GM12891 (cell line): Measurements from ENCODE around the gene TEX51.

Source experiments
- DNase-seq: peaks from one replicate; pipeline ENCODE4 v3.0.0; 2011; ENCODE audit warnings: low spot score; ENCODE audit not compliant: insufficient read length
- FAIRE-seq: peaks from 2 replicates; lab custom pipeline; 2011; peaks lifted over from hg19 to GRCh38; lab: Jason Lieb, UNC
- PAX5 ChIP-seq: IDR thresholded peaks from 2 replicates; pipeline ENCODE4 v1.6.1; 2011; ENCODE audit warnings: low read length, moderate library complexity, mild to moderate bottlenecking; ENCODE audit not compliant: insufficient read depth, severe bottlenecking
- POLR2A ChIP-seq: IDR thresholded peaks from 2 replicates; pipeline ENCODE4 v1.6.1; 2011; ENCODE audit warnings: low read depth, low read length, control low read depth
- POLR2AphosphoS5 ChIP-seq: IDR thresholded peaks from 2 replicates; pipeline ENCODE4 v1.6.1; 2011; ENCODE audit warnings: low read depth, low read length, control low read depth
- POU2F2 ChIP-seq: IDR thresholded peaks from 2 replicates; pipeline ENCODE4 v1.6.1; 2011; ENCODE audit warnings: low read depth, mild to moderate bottlenecking, control low read depth, low read length, moderate library complexity
- SPI1 ChIP-seq: IDR thresholded peaks from 2 replicates; pipeline ENCODE4 v1.6.1; 2011; ENCODE audit warnings: low read depth, low read length, control low read depth
- TAF1 ChIP-seq: IDR thresholded peaks from 2 replicates; pipeline ENCODE4 v1.6.1; 2011; ENCODE audit warnings: low read depth, low read length, control low read depth

Gene TEX51

GRCh38 chr2:126900646-126901319 lies 2.1 kb downstream of the TEX51 start:
- no peak for TF ChIP-seq POLR2AphosphoS5
- no peak for TF ChIP-seq POLR2A
- no peak for TF ChIP-seq POU2F2
- TF ChIP-seq TAF1: no peak
- TF ChIP-seq PAX5: no peak
- TF ChIP-seq SPI1: no peak
- DNase-seq (no peak), FAIRE-seq (no peak)

- FAIRE-seq: no peak
- DNase-seq: no peak
- no peak for TF ChIP-seq SPI1
Measured at GRCh38 chr2:126901459-126901858, 2.8 kb downstream of the TEX51 start.

DNA sequence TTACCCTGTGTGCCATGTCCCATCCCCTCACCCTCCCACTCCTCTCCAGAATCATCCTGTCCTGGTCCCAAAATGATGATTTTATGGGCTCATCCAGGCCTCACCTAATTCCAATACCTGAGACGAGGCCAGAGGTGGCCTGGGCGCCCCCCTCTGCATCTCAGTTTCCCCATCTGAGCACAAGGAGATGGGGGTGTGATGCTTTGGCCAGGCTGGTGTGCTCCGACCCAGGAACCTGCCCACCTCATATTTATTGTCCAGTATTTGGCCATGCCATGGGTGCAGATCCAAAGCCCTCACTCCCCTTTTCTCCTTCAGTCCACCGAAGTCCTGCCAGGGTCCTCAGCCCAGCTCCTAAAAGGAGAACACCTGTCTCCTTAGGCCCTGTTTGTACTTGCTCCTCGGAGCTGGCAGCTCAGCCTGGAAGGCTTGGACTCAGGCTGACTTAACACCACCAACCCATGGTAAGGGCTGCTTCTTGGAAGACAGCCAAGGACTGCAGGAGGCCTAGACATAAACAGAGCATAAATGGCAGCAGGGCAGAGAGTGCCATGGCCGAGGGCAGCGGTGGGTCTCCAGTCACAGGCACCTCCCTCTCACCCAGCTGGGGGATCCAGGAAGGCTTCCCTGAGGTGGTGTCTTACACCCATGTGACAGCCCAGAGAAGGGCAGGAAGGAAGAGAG lies 3.6 kb downstream of the TEX51 start:
- no peak for FAIRE-seq
- no peak for DNase-seq
- TF ChIP-seq PAX5 (no peak), TAF1 (no peak), POLR2A (no peak), POU2F2 (no peak), POLR2AphosphoS5 (no peak)

- TF ChIP-seq TAF1: no peak
- TF ChIP-seq POU2F2: no peak
- no peak for TF ChIP-seq POLR2A
- no peak for TF ChIP-seq PAX5
- TF ChIP-seq POLR2AphosphoS5: no peak
- TF ChIP-seq SPI1: no peak
- no peak for FAIRE-seq
Measured at GRCh38 chr2:126902859-126903258, 4.2 kb downstream of the TEX51 start.

GRCh38 chr2:126905991-126906390 lies 7.3 kb downstream of the TEX51 start:
- TF ChIP-seq POLR2A (no peak), POLR2AphosphoS5 (no peak), POU2F2 (no peak)
- FAIRE-seq: no peak
- no peak for DNase-seq

More at GRCh38 chr2:126902859-126903258, 4.2 kb downstream of the TEX51 start:
- DNase-seq: no peak

- FAIRE-seq: no peak
- TF ChIP-seq TAF1 (no peak), SPI1 (no peak), POU2F2 (no peak), POLR2A (no peak), PAX5 (no peak), POLR2AphosphoS5 (no peak)
- no peak for DNase-seq
Measured at GRCh38 chr2:126906781-126907180, 8.1 kb downstream of the TEX51 start.

DNA sequence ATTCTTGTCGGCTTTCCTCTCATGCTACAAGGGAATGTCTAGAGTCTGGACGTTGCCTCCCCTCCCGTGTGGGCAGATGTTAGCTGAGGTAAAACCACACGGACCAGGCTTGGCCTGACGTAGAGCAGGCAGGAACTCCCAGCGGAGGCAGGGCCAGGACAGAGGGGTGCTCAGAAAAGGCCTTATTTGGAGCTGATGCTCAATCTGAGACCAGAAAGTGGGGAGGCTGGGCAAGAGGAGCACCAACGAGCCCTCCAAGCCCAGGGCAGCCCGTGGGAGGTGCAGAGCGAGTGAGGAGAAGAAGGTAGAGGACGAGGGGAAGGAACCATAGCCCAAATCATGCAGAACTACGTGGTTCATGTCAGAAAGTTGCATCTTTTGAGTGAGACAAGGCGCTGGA lies 9.0 kb downstream of the TEX51 start:
- FAIRE-seq (no peak), DNase-seq (no peak)
- TF ChIP-seq SPI1 (no peak), POU2F2 (no peak), POLR2A (no peak), POLR2AphosphoS5 (no peak), PAX5 (no peak), TAF1 (no peak)

GRCh38 chr2:126908721-126909177 lies 10.1 kb downstream of the TEX51 start:
- no peak for FAIRE-seq
- no peak for TF ChIP-seq POLR2AphosphoS5
- no peak for TF ChIP-seq POLR2A
- no peak for TF ChIP-seq TAF1
- no peak for TF ChIP-seq POU2F2
- no peak for TF ChIP-seq PAX5
- TF ChIP-seq SPI1: no peak

DNA sequence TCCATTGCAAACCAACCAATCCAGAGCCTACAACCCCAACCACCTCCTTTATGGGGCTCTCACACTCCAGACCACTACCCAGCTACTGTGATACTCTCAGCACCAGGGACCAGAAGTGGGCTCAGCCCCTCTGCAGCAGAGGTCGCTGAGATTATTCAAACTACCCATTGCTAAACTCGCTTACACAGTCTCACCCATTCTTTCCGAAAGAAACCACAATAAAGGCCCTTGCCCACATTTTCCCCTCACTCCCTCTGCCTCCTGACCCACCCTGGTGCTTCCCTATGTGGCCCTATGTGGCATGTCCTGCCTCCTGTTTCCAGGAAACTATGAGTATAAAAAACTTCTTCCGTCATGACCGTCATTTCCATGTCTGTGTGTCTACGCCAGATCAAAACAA lies 10.7 kb downstream of the TEX51 start:
- DNase-seq (no peak), FAIRE-seq (no peak)
- TF ChIP-seq PAX5: no peak
- no peak for TF ChIP-seq TAF1
- no peak for TF ChIP-seq SPI1
- no peak for TF ChIP-seq POU2F2
- no peak for TF ChIP-seq POLR2A
- TF ChIP-seq POLR2AphosphoS5: no peak

More at GRCh38 chr2:126908721-126909177, 10.1 kb downstream of the TEX51 start:
- no peak for DNase-seq

GRCh38 chr2:126909781-126910180 lies 11.1 kb downstream of the TEX51 start:
- TF ChIP-seq POLR2A (no peak), SPI1 (no peak), TAF1 (no peak), PAX5 (no peak), POU2F2 (no peak), POLR2AphosphoS5 (no peak)
- DNase-seq (no peak), FAIRE-seq (no peak)
